K562 treated with DMSO at 1 percent for 24 hours (cell line): ENCODE measurements around the gene CACNA2D2. TPM values are rescaled to one million over a fixed set of nuclear protein-coding genes. Genes with fewer than 3 reads are reported as not detected.

Experiments used
- total RNA-seq: library from RNA; unstranded; fragments of 300-600 nt; gene quantifications from 2 replicates; pipeline ENCODE4 v1.2.3, GENCODE V29; 2022; ENCODE audit warnings: low read depth; ENCODE audit not compliant: insufficient read depth

CACNA2D2 gene
- 0.53 and 0.74 TPM in 2 replicates for total RNA-seq

DNA sequence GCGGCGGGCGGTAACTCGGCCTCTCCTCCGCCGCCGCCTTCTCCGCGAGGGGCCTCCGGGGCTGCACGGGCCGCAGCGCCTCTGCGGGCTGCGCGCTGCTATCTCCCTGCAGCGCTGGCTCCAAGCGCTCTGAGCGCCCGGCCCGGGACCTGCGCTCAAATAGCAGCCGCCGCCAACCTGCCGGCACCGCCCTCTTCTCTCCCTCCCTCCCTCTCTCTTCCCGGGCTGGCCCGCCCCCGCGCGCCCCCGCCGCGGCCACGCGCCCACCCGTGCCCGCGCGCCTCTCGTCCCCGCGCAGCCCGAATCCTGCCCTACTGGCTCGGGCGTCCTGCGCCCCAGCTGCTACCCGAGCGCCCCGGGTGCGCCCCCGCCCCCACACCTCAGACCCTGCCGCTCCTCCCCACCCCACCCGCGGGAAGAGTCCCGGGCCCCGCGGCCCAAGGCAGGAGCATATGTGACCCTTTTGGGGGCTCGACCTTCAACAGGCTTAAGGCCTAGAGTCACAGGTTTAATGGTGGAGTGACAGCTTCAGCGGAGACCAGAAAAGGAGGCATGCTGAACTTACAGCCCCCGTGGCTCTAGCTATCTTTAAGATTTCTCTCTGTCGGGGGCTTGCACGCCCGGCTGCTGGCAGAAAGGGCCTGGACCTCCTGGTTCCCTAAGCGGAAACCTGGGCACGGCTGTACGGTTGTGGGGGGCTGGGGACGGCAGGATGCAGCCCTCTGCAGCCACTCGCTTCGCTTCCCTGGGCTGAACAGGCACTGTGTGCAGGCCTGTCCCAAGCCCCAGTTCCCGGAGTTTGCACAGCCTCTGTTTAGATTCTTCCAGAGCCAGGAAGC lies at the start of gene CACNA2D2:
CACNA2D2 (minus strand) TSS at position 131 of the 839 bp plus-strand sequence. CDS start 211 bp downstream, outside the sequence.

DNA sequence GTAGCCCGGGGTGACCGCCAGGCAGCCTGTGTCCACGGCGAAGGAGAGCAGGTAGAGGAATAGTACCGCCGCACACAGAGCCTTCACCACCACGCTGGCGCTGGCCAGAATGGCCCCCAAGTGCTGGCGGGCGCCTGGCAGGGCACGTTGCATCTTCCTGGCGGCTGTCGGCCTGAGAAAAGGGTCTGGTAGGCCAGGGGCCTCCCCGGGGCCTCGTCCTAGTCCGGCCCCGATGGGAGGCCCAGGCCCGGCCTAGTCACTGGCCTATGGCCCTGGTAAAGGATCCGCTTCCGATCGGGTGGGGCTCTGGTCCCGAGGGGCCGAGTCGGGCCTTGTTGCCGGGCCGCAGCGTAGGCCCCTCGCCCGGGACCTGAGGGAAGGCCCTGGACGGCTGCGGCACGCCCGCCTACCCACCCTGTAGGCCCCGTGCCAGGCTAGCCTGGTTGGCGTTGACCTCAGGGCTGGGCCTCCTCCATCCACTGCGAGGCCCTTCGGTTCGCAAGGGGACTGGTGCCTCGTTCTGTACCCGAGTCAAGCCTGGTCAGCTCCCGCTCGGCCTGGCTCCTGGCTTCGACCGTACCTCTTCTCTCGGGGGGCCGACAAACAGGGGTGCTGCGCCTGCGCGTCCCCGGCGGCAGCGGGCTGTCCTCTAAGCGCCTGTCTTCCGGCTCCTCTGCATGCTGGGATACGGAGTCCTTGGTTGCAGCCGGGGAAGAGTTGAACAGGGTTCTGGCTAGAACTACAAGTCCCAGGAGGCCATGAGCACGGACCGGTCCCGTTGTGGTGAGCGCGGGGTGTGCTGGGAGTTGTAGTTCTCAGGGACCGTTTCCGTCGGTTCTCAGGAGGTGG lies 144.3 kb downstream of the CACNA2D2 start, which contains the start of gene TMEM115:
TMEM115 (minus strand) TSS at position 611 of the 849 bp plus-strand sequence; CDS start at position 153, 458 bp downstream.

DNA sequence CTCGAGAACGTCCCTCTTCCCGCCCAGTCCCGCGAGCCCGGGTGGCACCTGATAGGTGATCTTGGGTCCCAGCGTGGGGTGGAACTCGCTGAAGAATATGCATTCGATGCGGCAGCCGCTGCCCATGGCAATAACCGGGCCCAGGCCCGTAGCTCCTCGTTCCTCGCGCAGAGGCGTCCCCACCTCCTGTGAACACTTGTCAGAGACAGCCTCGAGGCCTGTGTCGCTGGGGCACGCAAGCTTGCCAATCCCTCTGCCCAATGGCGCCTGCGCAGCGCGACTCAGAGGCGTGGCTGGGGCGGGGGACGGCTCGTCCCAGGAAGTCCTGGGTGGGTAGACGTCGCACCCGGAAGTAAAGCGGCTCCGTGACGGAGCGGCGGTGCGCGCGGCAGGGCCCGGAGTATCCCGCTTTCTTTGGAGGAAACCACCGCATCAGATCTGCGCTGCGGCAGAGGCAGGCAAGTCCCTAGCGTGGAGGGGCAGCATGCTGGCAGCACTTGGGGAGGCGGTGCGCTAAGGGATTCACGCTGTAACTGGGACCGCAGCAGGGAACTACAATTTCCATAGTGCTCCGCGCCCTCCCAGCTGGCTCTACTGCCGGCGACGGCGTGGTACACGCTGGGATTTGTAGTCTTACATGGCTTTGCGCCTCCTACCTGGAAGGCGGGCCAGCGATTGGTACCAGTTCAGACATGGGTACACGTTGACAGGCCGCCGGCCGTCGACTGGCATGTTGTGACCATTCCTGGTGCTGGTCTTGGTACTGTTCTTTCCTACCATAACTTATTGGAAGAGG lies 152.7 kb downstream of the CACNA2D2 start, which contains the start of the genes CYB561D2 and NPRL2:
CYB561D2 (plus strand) TSS at position 336 of the 796 bp plus-strand sequence. CDS start 572 bp downstream, outside the sequence.
NPRL2 (minus strand) TSS at position 249 of the 796 bp plus-strand sequence; CDS start at position 126, 123 bp downstream.

DNA sequence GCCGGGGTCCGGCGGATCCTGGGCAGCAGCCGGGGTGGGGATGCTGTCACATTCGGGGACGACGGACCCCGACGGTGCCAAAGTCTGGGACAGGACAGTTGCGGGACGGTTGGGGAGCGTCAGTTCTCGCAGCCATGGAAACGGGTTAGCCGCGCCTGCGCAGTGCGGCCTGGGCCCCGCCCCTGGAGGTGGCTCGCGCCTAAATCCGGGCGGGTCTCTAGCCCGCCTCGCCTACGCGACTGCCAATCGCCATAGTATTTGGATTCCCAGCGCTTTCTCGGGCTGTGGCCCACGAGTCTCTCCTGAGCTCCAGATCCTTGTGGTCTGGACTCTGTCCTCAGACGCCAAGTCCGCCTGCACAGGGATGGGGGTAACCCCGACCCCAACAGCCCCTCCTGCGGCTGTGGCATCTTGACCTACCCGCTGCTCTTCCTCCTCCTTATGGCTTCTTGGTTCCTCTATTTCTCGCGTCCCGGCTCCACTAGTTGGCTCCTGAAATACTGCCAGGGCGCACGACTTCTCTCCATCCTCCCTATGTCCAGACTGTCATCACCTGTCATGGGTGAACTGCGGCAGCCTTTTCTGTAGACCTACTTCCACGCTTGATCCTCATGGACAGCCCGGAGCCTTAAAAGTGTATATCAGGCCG lies 157.7 kb downstream of the CACNA2D2 start, which contains the start of gene ZMYND10:
ZMYND10 (minus strand) TSS at position 147 of the 649 bp plus-strand sequence. CDS start 153 bp downstream, outside the sequence.

DNA sequence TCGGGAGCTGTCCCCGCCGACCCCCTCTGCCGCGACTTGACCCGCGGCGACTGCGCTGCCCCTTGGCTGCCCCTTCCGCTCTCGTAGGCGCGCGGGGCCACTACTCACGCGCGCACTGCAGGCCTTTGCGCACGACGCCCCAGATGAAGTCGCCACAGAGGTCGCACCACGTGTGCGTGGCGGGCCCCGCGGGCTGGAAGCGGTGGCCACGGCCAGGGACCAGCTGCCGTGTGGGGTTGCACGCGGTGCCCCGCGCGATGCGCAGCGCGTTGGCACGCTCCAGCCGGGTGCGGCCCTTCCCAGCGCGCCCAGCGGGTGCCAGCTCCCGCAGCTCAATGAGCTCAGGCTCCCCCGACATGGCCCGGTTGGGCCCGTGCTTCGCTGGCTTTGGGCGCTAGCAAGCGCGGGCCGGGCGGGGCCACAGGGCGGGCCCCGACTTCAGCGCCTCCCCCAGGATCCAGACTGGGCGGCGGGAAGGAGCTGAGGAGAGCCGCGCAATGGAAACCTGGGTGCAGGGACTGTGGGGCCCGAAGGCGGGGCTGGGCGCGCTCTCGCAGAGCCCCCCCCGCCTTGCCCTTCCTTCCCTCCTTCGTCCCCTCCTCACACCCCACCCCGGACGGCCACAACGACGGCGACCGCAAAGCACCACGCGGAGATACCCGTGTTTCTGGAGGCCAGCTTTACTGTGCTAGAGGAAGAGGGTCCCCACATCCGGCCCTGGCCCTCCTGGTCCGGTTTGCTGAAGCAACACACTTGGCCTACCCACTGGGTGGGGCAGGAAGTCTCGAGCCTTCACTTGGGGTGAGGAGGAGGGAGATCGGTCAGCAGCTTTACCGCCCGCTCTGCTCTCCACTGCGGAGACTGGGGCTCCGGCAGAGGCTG lies 162.7 kb downstream of the CACNA2D2 start, which contains the start of gene RASSF1:
RASSF1 (minus strand) TSS at position 389 of the 882 bp plus-strand sequence; CDS start at position 358, 31 bp downstream.

DNA sequence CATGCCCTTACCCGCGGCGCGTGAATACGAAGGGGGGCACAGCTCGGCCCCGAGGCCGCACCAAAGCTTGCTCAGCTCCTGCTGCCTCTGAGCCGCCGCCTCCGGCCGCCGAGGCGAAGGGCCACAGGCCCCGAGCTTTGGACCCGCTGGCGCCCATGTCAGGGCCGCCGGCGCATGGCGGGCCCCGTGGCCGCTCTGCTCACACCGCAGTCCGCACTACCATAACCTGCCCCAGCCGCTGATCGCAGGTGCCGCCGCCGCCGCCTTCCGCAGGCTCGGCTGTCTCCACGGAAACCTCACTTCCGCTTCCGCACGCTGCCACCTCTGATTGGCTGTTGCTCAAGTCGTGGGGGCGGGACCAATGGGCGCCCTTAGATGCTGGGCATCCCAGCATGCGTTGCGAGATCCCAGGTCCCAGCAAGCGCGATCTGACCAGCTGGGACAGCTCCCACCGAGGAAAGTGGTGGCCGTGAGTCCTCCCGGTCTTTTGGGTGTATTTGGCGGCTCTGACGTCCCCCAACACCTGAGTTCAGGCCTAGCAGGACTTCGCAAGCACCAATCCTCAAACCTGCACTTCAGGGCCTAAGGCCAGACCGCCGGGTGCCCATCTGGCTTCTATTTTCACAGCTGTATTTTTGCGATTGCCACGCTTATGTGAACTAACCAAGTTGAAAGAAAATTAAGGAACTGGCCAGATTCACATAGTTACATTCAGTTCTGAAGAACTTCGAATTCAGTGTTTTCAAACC lies 175.3 kb downstream of the CACNA2D2 start, which contains the start of gene TUSC2:
TUSC2 (minus strand) TSS at position 281 of the 749 bp plus-strand sequence; CDS start at position 157, 124 bp downstream.

DNA sequence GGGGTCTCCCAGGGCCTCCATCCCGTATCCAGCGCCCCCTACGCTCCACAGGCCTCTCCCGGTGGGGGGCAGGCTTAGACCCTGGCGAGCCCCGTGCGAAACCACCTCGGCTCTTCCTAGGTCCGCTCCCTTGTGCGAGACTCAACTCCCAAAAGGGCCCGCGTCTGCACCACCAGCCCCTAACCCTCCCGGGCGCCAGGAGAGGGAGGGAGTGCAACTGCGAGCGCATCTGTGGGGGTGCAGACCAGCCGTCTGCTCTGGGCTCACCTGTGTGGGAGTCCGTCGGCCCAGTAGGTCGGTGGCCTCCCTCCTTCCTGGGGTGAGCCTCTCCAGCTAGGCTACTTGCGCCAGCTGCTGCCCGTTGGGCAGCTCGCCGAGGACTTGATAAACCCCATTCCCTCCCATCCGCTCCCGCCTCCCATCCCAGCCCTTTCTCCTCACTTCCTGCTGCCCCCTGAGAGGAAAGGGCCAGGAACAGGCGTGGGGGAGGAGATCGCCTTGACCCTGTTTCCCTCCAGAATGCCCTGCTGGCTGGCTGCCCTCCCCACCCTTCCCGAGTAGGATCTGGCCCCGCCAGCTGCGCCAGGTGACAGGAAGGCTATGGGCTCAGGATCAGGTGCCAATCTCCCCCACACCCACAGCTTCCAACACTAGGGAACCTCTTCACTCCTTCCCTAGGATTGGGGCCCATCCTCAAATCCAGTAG lies 180.9 kb downstream of the CACNA2D2 start, which contains the start of gene HYAL2:
HYAL2 (minus strand) TSS at position 360 of the 706 bp plus-strand sequence. CDS start 2,256 bp downstream, outside the sequence.

Other genes starting within 250 kb of the CACNA2D2 start
- gene SEMA3B, start 234.5 kb downstream of the CACNA2D2 start, total RNA-seq, result 2.9 and 4.0 TPM in 2 replicates
- not detected in 2 replicates for gene LSMEM2, start 224.5 kb downstream of the CACNA2D2 start, total RNA-seq
- gene IFRD2, start 211.2 kb downstream of the CACNA2D2 start, total RNA-seq, result 28.7 and 39.0 TPM in 2 replicates
- gene HYAL3, start 204.2 kb downstream of the CACNA2D2 start, total RNA-seq, result 7.0 and 10.0 TPM in 2 replicates
- 7.8 and 8.6 TPM in 2 replicates for gene NAA80, start 204.2 kb downstream of the CACNA2D2 start, total RNA-seq
- 4.3 and 6.8 TPM in 2 replicates for gene HYAL1, start 200.1 kb downstream of the CACNA2D2 start, total RNA-seq
- 21.1 and 27.9 TPM in 2 replicates for gene HYAL2, start 180.9 kb downstream of the CACNA2D2 start, total RNA-seq
- 46.1 and 70.9 TPM in 2 replicates for gene TUSC2, start 175.4 kb downstream of the CACNA2D2 start, total RNA-seq
- 51.1 and 54.0 TPM in 2 replicates for gene RASSF1, start 162.8 kb downstream of the CACNA2D2 start, total RNA-seq
- gene ZMYND10, start 157.9 kb downstream of the CACNA2D2 start, total RNA-seq, result 0.88 and 1.3 TPM in 2 replicates
- gene NPRL2, start 152.9 kb downstream of the CACNA2D2 start, total RNA-seq, result 24.8 and 28.6 TPM in 2 replicates
- gene CYB561D2, start 152.8 kb downstream of the CACNA2D2 start, total RNA-seq, result 16.0 and 16.1 TPM in 2 replicates
- 46.7 and 47.7 TPM in 2 replicates for gene TMEM115, start 144.1 kb downstream of the CACNA2D2 start, total RNA-seq
- 4.1 and 6.8 TPM in 2 replicates for gene C3orf18, start 64.1 kb upstream of the CACNA2D2 start, total RNA-seq
- 21.0 and 23.4 TPM in 2 replicates for gene HEMK1, start 65.9 kb upstream of the CACNA2D2 start, total RNA-seq
- gene CISH, start 108.1 kb upstream of the CACNA2D2 start, total RNA-seq, result 216 and 231 TPM in 2 replicates
- gene MAPKAPK3, start 113.5 kb upstream of the CACNA2D2 start, total RNA-seq, result 42.2 and 45.8 TPM in 2 replicates
- gene DOCK3, start 171.3 kb upstream of the CACNA2D2 start, total RNA-seq, result 0.08 TPM in 2 replicates